ENCODE data around the gene RAB18. TPM values are rescaled to one million over a fixed set of nuclear protein-coding genes. Genes with fewer than 3 reads are reported as not detected.

Gene RAB18
- total RNA-seq, 2 donors from 2014 or later: 35.5 to 51.2 TPM

DNA sequence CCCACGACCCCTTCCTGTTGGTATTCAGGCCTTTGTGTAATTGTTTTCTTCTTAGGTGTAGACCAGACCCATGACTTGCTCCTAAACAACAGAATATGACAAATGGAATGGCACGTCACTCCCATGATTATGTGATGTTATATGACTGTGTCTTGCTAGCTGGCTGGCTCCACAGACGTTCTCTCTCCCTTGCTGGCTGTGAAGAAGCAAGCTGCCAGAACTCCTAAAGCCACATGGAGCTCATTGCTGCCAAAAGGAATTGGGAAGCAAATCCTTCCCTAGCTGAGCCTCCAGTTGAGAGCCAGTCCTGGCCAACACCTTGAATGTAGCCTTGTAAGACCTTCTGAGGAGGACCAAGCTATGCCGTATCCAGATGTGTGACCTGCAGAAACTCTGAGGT is 74.2 kb downstream of the RAB18 start:
- H3K27ac ChIP-seq: no peak overlapping the region
- H3K4me3 ChIP-seq: no peak overlapping the region
- H3K4me1 ChIP-seq (ENCODE audit: control insufficient read depth in 1 of 2, low read depth in 2 of 2): no peaks in the 10 kb centered on the region
- no peak for DNase-seq (ENCODE audit: low spot score)
- ATAC-seq (ENCODE audit: insufficient number of reproducible peaks, low FRiP score, low read depth): no peak
- no peaks in the 10 kb centered on the region for H3K36me3 ChIP-seq
- no peaks in the 10 kb centered on the region for H3K27me3 ChIP-seq (replicated peaks; ENCODE audit: insufficient read depth)
- TF ChIP-seq, protein P1, sequence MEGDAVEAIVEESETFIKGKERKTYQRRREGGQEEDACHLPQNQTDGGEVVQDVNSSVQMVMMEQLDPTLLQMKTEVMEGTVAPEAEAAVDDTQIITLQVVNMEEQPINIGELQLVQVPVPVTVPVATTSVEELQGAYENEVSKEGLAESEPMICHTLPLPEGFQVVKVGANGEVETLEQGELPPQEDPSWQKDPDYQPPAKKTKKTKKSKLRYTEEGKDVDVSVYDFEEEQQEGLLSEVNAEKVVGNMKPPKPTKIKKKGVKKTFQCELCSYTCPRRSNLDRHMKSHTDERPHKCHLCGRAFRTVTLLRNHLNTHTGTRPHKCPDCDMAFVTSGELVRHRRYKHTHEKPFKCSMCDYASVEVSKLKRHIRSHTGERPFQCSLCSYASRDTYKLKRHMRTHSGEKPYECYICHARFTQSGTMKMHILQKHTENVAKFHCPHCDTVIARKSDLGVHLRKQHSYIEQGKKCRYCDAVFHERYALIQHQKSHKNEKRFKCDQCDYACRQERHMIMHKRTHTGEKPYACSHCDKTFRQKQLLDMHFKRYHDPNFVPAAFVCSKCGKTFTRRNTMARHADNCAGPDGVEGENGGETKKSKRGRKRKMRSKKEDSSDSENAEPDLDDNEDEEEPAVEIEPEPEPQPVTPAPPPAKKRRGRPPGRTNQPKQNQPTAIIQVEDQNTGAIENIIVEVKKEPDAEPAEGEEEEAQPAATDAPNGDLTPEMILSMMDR (IDR thresholded peaks at IDR 0.05): no peak
- no peaks in the 10 kb centered on the region for H3K9me3 ChIP-seq

DNA sequence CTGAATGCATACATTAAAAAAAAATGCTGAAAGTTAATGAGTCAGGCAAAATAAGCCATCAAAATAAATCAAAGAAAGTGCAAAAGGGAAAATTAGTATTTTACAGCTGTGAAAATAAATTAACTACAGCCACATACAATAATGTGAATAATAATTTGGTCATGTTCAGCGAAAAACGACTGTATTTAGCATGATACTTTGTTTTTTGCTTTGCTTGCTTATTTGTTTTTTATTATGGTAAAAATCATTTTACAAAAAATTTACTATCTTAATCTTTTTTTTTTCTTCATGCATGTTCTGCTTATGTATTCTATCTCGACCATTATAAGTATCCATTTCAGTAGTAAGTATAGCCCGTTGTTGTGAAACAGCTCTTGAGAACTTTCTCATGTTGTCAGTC is 77.1 kb downstream of the RAB18 start:
- ATAC-seq (ENCODE audit: insufficient number of reproducible peaks, low FRiP score, low read depth) (no peak), DNase-seq (ENCODE audit: low spot score) (no peak)
- H3K9me3 ChIP-seq: no peaks in the 10 kb centered on the region
- no peaks in the 10 kb centered on the region for H3K27me3 ChIP-seq (replicated peaks; ENCODE audit: insufficient read depth)
- H3K36me3 ChIP-seq: no peaks in the 10 kb centered on the region
- H3K27ac ChIP-seq: no peak overlapping the region
- TF ChIP-seq, protein P1 (IDR thresholded peaks at IDR 0.05): no peak
- no peaks in the 10 kb centered on the region for H3K4me1 ChIP-seq (ENCODE audit: control insufficient read depth in 1 of 2, low read depth in 2 of 2)
- no peak overlapping the region for H3K4me3 ChIP-seq

DNA sequence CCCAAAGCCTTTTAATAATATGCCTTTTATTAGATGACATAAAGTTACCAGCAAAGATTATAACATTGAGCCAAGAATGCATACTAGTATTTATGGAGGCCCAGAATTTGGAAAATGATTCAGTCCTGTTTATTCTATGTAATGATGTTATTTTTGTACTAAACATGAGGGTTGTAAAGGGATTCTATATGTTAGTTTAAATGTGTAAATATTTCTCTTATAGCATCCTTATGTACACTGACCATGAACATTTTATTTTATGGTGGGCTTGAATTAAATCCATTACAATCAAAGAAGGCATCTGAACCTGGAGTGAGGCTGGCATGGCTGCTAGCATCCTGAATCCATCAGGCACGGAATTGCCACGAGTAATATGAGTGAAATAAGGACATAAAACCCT is 80.2 kb downstream of the RAB18 start:
- DNase-seq (ENCODE audit: low spot score) (no peak), ATAC-seq (ENCODE audit: insufficient number of reproducible peaks, low FRiP score, low read depth) (no peak)
- H3K9me3 ChIP-seq: no peaks in the 10 kb centered on the region
- no peak overlapping the region for H3K27ac ChIP-seq
- TF ChIP-seq, protein P1 (IDR thresholded peaks at IDR 0.05): no peak
- H3K4me1 ChIP-seq (ENCODE audit: control insufficient read depth in 1 of 2, low read depth in 2 of 2): no peaks in the 10 kb centered on the region
- H3K4me3 ChIP-seq: no peak overlapping the region
- H3K36me3 ChIP-seq: no peaks in the 10 kb centered on the region
- H3K27me3 ChIP-seq (replicated peaks; ENCODE audit: insufficient read depth): no peaks in the 10 kb centered on the region

Other genes starting within 250 kb of the RAB18 start
- 1 to 10 TPM; 2.7 to 8.4 TPM for gene MKX, start 241.5 kb downstream of the RAB18 start, total RNA-seq